ENCODE results near the gene ZNF438.

The ZNF438 gene

GRCh38 chr10:30999070-30999712, 32.5 kb downstream of the ZNF438 start:
- Histone ChIP-seq H3K36me3 (ENCODE audit: insufficient read depth, low read length) (no peaks in the 10 kb centered on the region), H3K9me3 (ENCODE audit: low read length) (no peaks in the 10 kb centered on the region), H3K27me3 (ENCODE audit: insufficient read depth, low read length) (no peaks in the 10 kb centered on the region), H2AFZ (ENCODE audit: low read depth, low read length) (no peak overlapping the region), H3K4me3 (ENCODE audit: low read length) (no peak overlapping the region), H3K4me1 (ENCODE audit: insufficient read depth, low read length) (no peaks in the 10 kb centered on the region)

- H2AFZ ChIP-seq (ENCODE audit: low read depth, low read length) = no peak overlapping the region
- H3K4me3 ChIP-seq (ENCODE audit: low read length) = no peak overlapping the region
These were observed 34.0 kb downstream of the ZNF438 start for GRCh38 chr10:30997536-30998235.

GRCh38 chr10:30996481-30997005, 35.1 kb downstream of the ZNF438 start:
- Histone ChIP-seq H2AFZ (ENCODE audit: low read depth, low read length) (no peak overlapping the region), H3K4me1 (ENCODE audit: insufficient read depth, low read length) (no peaks in the 10 kb centered on the region), H3K4me3 (ENCODE audit: low read length) (no peak overlapping the region)

More at GRCh38 chr10:30997536-30998235, 34.0 kb downstream of the ZNF438 start:
- H3K36me3 ChIP-seq (ENCODE audit: insufficient read depth, low read length) = no peaks in the 10 kb centered on the region
- peaks cover 6% of the 10 kb centered on the region for H3K9me3 ChIP-seq (ENCODE audit: low read length)
- no peaks in the 10 kb centered on the region for H3K27me3 ChIP-seq (ENCODE audit: insufficient read depth, low read length)
- no peaks in the 10 kb centered on the region for H3K4me1 ChIP-seq (ENCODE audit: insufficient read depth, low read length)

GRCh38 chr10:30995081-30995770, 36.4 kb downstream of the ZNF438 start:
- H3K36me3 ChIP-seq (ENCODE audit: insufficient read depth, low read length) = no peaks in the 10 kb centered on the region
- H3K4me3 ChIP-seq (ENCODE audit: low read length) = no peak overlapping the region
- no peaks in the 10 kb centered on the region for H3K27me3 ChIP-seq (ENCODE audit: insufficient read depth, low read length)
- no peaks in the 10 kb centered on the region for H3K4me1 ChIP-seq (ENCODE audit: insufficient read depth, low read length)
- peaks cover 7% of the 10 kb centered on the region for H3K9me3 ChIP-seq (ENCODE audit: low read length)
- no peak overlapping the region for H2AFZ ChIP-seq (ENCODE audit: low read depth, low read length)

More at GRCh38 chr10:30996481-30997005, 35.1 kb downstream of the ZNF438 start:
- Histone ChIP-seq H3K36me3 (ENCODE audit: insufficient read depth, low read length) (no peaks in the 10 kb centered on the region), H3K9me3 (ENCODE audit: low read length) (peaks cover 7% of the 10 kb centered on the region), H3K27me3 (ENCODE audit: insufficient read depth, low read length) (no peaks in the 10 kb centered on the region)

GRCh38 chr10:30993155-30993554, 38.5 kb downstream of the ZNF438 start:
- H2AFZ ChIP-seq (ENCODE audit: low read depth, low read length) = no peak overlapping the region
- H3K9me3 ChIP-seq (ENCODE audit: low read length) = peaks cover 7% of the 10 kb centered on the region
- no peaks in the 10 kb centered on the region for H3K36me3 ChIP-seq (ENCODE audit: insufficient read depth, low read length)
- no peaks in the 10 kb centered on the region for H3K4me1 ChIP-seq (ENCODE audit: insufficient read depth, low read length)
- no peaks in the 10 kb centered on the region for H3K27me3 ChIP-seq (ENCODE audit: insufficient read depth, low read length)
- no peak overlapping the region for H3K4me3 ChIP-seq (ENCODE audit: low read length)

GRCh38 chr10:30992681-30993080, 39.0 kb downstream of the ZNF438 start:
- Histone ChIP-seq H3K36me3 (ENCODE audit: insufficient read depth, low read length) (no peaks in the 10 kb centered on the region), H3K9me3 (ENCODE audit: low read length) (peaks cover 7% of the 10 kb centered on the region), H3K4me1 (ENCODE audit: insufficient read depth, low read length) (no peaks in the 10 kb centered on the region), H2AFZ (ENCODE audit: low read depth, low read length) (no peak overlapping the region), H3K4me3 (ENCODE audit: low read length) (no peak overlapping the region), H3K27me3 (ENCODE audit: insufficient read depth, low read length) (no peaks in the 10 kb centered on the region)

GRCh38 chr10:30991647-30992011, 40.0 kb downstream of the ZNF438 start:
- Histone ChIP-seq H3K4me3 (ENCODE audit: low read length) (no peak overlapping the region), H3K36me3 (ENCODE audit: insufficient read depth, low read length) (no peaks in the 10 kb centered on the region), H3K9me3 (ENCODE audit: low read length) (peaks cover 7% of the 10 kb centered on the region), H3K27me3 (ENCODE audit: insufficient read depth, low read length) (no peaks in the 10 kb centered on the region), H2AFZ (ENCODE audit: low read depth, low read length) (no peak overlapping the region), H3K4me1 (ENCODE audit: insufficient read depth, low read length) (no peaks in the 10 kb centered on the region)

- Histone ChIP-seq H2AFZ (ENCODE audit: low read depth, low read length) (no peak overlapping the region), H3K9me3 (ENCODE audit: low read length) (peaks cover 7% of the 10 kb centered on the region), H3K27me3 (ENCODE audit: insufficient read depth, low read length) (no peaks in the 10 kb centered on the region), H3K4me1 (ENCODE audit: insufficient read depth, low read length) (no peaks in the 10 kb centered on the region), H3K36me3 (ENCODE audit: insufficient read depth, low read length) (no peaks in the 10 kb centered on the region), H3K4me3 (ENCODE audit: low read length) (no peak overlapping the region)
These were observed 40.6 kb downstream of the ZNF438 start for GRCh38 chr10:30990971-30991646.

- Histone ChIP-seq H3K4me3 (ENCODE audit: low read length) (no peak overlapping the region), H3K36me3 (ENCODE audit: insufficient read depth, low read length) (no peaks in the 10 kb centered on the region), H3K27me3 (ENCODE audit: insufficient read depth, low read length) (no peaks in the 10 kb centered on the region), H3K4me1 (ENCODE audit: insufficient read depth, low read length) (no peaks in the 10 kb centered on the region), H3K9me3 (ENCODE audit: low read length) (peaks cover 7% of the 10 kb centered on the region), H2AFZ (ENCODE audit: low read depth, low read length) (no peak overlapping the region)
These were observed 41.3 kb downstream of the ZNF438 start for GRCh38 chr10:30990351-30990750.

- Histone ChIP-seq H3K27me3 (ENCODE audit: insufficient read depth, low read length) (no peaks in the 10 kb centered on the region), H3K4me3 (ENCODE audit: low read length) (no peak overlapping the region), H2AFZ (ENCODE audit: low read depth, low read length) (no peak overlapping the region), H3K4me1 (ENCODE audit: insufficient read depth, low read length) (no peaks in the 10 kb centered on the region), H3K36me3 (ENCODE audit: insufficient read depth, low read length) (no peaks in the 10 kb centered on the region), H3K9me3 (ENCODE audit: low read length) (peaks cover 7% of the 10 kb centered on the region)
These were observed 42.7 kb downstream of the ZNF438 start for GRCh38 chr10:30988831-30989435.

- no peaks in the 10 kb centered on the region for H3K27me3 ChIP-seq (ENCODE audit: insufficient read depth, low read length)
- no peaks in the 10 kb centered on the region for H3K9me3 ChIP-seq (ENCODE audit: low read length)
- no peak overlapping the region for H3K4me3 ChIP-seq (ENCODE audit: low read length)
- H3K36me3 ChIP-seq (ENCODE audit: insufficient read depth, low read length) = no peaks in the 10 kb centered on the region
- H2AFZ ChIP-seq (ENCODE audit: low read depth, low read length) = no peak overlapping the region
- H3K4me1 ChIP-seq (ENCODE audit: insufficient read depth, low read length) = no peaks in the 10 kb centered on the region
These were observed 44.2 kb downstream of the ZNF438 start for GRCh38 chr10:30987463-30987862.

GRCh38 chr10:30986053-30986555, 45.6 kb downstream of the ZNF438 start:
- Histone ChIP-seq H3K27me3 (ENCODE audit: insufficient read depth, low read length) (no peaks in the 10 kb centered on the region), H2AFZ (ENCODE audit: low read depth, low read length) (no peak overlapping the region), H3K36me3 (ENCODE audit: insufficient read depth, low read length) (no peaks in the 10 kb centered on the region), H3K9me3 (ENCODE audit: low read length) (no peaks in the 10 kb centered on the region), H3K4me1 (ENCODE audit: insufficient read depth, low read length) (no peaks in the 10 kb centered on the region), H3K4me3 (ENCODE audit: low read length) (no peak overlapping the region)
